ENCODE measurements around the gene BDH1.

DNA sequence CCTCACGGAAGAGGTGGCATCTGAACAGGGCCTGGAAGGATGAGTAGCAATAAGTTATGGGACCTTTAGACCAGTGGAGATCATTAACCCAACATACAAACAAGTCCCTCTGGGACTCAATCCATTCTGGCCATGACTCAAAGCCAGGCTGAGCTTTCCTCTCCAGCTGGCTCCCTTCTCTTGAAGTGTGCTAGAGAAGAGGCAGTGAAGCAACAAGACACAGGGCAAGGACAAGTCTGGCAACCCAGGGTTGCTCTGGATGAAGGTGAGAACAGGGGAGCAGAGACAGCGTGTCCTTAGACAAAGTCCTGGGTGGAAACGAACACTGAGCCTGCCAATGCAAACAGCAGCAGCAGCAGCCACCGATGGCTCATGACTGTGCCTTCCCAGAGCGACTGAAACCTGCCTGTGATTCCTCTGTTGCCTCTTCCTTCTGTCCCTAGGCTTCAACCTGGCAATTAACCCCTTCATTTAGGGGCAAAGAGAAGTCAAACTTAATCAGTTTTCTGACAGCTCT lies 86.8 kb downstream of the BDH1 start:
- TF ChIP-seq CTCF (IDR thresholded peaks at IDR 0.05; ENCODE audit: insufficient read depth, low read length, poor library complexity, severe bottlenecking) (no peak), EZH2phosphoT487 (conservative IDR thresholded peaks at IDR 0.05; ENCODE audit: low read length) (no peak)

Data from SU-DHL-6 (cell line).